NCI-H1436 treated with DMSO at 0.1 percent for 48 hours (cell line): Measurements from ENCODE around the gene TICAM2.
A peak's percentile ranks its signal among the peaks of the same experiment; 100 is the strongest.

Experiments
- DNase-seq: peaks from one replicate; lab custom pipeline; 2025; lab: John Stamatoyannopoulos, UW

The TICAM2 gene

DNA sequence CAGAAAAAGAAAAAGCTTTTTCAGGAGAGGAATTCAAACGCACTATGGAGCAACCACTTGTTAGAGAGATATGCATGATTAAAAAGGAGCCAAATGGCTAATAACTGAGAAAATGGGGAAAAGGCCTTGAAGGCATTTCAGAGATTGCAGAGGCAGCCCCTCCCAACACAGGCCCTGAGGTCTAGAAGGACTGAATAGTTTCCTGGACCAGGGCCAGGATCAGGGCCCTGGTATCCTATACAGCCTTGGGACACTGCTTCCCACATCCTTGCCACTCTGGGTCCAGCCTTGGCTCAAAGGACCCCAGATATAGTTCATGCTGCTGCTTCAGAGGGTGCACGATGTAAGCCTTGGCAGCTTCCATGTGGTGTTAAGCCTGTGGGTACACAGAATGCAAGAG is 37.0 kb downstream of the TICAM2 start:
- no peak for DNase-seq

DNA sequence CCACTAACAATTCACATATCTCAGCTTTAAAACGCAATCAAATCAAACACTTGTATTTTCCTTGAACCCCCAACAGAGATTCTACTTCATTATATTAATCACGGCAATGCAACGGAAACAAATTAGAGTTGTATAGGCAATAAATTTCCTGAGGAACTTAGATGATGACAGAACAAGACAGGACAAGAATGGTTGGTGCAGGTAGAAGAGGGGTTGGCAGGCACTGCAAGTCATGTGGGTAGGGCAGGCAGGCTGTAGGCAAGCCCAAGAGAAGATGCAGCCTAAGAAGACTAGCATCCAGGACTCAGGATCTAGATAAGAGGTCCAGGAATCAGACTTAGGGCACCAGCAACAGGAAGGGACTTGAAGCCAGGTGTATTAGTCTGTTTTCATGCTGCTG is 41.1 kb downstream of the TICAM2 start:
- DNase-seq = no peak

DNA sequence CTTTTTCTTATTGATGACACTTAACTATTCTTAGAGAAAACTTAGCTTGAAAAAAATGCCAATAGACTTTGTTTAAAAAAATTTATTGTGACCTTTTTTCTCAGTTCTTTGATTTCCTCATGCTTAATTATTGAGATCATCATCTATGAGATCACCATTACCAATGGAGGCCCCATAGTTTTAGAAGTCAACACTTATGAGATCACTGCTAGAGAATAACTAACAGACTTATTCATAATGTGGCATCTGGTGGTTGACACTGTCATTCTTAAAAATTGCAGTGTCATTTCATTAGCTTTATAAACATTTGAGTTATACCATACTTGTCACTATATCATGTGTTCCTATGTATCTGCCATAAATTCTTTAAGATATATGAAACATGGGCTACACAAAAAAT is 42.8 kb downstream of the TICAM2 start:
- DNase-seq = no peak

DNA sequence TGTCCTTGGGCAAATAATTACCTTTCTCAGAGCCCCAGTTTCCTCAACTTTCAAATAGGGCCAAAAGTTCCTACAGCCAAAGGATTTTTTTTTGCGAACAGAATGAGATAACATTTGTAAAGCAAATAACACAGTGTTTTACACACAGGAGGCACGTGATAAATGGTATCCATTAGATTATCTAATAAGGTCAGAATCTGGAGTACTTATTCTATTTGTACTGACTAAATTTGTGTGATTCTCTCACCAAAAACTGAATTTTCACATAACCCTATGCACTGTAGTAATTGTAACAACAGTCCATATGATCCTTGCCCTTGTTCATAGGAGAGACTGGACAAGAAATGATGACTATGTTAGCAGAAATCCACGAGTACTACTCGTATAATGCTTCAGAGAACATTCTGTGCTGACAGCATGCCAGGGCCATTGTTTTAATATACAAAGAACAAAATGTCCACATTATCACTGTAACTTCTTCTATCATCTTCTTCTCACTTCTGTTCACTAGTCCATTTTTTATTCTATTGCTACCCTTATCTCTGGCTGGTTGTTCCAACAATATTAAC is 43.8 kb downstream of the TICAM2 start:
- DNase-seq = no peak

DNA sequence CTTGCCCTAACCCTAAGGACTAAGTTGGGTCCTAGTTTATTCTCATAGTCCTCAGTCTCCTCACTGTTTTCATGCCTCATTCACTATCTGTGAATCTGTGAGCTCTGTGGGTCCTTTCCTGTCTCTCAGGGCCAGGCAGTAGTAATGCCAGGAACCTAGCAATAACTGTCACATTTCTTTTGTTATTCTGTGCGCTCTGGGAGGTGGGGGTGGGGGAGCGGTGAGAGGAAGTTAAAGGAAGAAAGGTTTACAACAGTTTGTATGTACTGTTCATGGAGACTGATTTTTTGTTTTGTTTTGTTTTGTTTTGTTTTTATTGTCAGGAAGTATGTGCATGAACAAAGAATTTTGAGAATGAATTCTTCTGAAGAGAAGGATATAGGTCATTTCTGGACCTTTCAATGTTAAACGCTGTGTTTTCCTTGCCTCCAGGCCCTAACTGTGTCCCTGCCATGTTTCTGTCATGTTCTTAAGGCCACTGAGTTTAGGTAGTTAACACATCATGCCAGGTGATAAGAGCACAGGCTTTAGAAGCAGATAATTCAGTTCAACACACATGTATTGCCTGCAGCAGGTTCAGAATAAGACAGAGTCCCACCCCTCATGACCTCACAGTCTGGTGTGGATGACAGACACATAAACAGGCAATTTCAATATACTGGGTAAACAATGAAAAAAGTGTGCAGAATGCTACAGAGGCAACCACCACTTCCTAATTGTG is 44.5 kb downstream of the TICAM2 start:
- no peak for DNase-seq

DNA sequence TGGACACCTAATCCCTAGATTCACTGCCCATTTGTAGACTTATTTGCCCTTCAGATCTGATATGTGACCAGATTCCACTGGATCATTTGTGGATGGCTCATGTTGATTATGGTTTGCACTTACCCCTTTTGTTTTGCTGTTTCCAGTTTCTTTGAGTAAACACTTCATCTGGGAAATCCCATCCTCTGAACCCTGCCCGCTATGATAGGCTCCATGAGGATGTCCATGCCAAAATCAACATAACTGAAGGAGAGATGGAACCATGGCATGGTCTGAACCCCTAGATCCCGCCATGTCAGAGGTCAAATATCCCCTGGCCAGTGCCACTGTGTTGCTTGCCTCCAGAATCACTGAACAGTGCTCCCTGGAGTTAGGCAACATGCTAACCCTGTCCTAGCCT is 46.0 kb downstream of the TICAM2 start:
- DNase-seq = no peak

DNA sequence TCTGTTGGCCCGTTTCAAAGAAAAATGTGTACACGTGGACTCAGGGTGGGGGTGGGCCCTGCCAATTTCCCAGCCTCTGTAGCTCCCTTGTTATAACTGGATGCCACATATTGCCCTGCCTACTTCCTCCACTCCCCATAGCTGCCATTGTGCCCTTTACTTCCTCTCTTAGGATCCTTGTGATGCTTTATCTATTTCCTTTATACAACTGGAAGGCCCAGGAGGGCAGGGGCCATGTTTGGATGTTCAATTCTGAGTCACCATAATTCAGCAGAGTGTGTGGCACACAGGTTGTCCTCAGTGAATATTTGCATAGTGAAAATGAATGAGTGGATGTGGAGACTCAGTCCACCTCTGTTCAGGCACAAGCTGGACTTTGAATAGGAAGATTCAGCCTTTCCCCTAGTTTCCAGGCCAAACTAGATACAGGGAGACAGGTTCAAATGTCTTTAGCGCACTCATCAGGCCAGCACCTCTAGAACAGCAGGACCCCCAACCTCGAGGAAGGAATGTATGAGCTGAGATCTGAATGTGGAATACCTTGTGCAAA is 47.1 kb downstream of the TICAM2 start:
- no peak for DNase-seq

DNA sequence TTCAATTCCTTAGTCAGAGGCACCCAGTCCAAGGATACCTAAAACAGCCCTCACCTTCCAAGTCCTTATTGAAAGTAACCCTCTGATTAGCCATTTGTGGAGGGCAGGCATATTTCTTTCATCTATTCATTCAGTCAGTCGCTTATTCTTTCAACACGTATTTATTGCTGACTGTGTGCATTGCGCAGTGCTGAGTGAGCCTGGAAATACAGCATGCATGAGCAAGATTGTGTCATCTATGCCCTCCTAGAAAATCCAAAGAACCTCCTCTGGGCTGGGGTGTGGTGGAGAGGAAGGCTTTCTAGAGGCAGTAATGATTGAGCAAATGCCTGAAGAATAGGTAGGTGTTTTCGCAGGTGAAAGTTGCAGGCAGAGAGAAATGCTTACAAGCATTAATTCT is 49.2 kb downstream of the TICAM2 start:
- DNase-seq = no peak

DNA sequence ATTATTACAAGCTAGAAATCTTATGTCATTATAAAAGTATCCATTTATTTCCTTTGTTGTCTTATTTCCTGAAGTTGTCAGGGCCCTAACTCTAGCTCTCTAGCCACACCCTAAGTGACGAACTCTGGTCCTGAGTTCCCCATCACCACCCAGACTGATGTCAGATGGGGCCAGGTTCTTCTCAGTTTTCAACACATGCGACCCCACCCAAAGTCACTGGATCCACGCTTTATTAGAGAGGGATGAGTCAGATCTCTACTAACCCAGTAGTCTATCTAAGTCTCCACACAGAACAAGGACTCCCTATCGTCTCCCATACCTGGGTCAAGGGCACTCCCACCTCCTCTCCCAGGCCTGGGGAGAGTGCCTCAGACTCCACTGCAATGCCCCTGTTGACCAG is 50.9 kb downstream of the TICAM2 start:
- no peak for DNase-seq

DNA sequence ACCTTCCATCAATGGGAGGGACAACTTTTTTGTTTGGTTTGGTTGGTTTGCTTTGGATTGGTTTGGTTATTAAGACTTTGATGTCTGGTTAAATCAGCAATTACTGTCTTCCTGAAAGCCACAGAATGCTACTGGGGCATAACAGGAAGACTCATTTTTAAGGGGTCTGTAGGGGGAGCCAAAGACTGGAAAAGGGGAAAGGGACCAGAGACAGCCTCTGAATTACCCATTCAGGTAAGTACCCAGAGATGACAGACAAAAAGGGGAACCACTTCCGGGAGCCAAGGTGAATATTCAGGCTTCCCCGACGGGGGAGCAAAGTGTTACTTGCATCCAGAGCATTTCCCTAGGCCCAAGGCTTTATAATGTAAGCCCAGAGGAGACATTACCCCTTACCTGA is 53.1 kb downstream of the TICAM2 start:
- DNase-seq = no peak

DNA sequence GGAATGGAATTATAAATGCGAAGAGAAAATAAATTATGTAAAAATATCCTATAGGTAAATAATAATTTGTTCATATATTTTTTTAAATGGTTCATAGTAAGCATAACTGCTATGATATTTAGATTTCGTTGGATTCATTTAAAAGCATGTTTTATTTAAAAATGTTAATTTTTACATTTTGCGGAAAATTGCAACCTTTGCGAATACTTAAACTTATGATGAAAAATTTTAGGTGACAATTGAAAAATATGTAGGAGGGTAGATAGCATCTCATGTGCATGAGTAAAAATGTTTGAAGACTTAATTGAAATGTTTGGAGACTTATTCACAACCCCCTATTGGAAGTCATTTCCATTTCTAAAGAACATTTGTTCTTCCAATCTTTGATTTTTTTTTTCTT is 53.6 kb downstream of the TICAM2 start:
- no peak for DNase-seq

DNA sequence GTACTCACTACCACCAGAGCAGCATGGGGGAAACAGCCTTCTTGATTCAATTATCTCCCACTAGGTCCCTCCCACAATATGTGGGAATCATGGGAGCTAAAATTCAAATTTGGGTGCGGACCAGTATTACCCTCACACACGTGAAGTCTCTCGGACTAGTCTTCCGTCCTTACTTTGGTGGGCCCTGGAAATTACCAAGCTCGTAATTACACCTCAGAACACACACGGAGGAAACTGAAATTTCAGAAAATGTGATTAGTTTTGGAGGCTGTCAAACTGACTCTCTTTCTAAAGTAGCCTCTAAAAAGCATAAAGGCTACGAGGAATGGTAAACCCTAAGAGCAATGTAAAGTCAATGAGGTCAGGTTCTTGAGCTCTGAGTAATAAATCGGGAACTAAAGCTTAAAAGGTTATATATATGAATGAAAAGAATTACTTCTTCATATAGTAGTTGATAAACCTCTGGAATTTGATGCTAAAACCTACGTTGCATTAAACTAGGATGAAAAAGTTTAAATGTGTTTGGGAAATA is 56.9 kb downstream of the TICAM2 start:
- no peak for DNase-seq

DNA sequence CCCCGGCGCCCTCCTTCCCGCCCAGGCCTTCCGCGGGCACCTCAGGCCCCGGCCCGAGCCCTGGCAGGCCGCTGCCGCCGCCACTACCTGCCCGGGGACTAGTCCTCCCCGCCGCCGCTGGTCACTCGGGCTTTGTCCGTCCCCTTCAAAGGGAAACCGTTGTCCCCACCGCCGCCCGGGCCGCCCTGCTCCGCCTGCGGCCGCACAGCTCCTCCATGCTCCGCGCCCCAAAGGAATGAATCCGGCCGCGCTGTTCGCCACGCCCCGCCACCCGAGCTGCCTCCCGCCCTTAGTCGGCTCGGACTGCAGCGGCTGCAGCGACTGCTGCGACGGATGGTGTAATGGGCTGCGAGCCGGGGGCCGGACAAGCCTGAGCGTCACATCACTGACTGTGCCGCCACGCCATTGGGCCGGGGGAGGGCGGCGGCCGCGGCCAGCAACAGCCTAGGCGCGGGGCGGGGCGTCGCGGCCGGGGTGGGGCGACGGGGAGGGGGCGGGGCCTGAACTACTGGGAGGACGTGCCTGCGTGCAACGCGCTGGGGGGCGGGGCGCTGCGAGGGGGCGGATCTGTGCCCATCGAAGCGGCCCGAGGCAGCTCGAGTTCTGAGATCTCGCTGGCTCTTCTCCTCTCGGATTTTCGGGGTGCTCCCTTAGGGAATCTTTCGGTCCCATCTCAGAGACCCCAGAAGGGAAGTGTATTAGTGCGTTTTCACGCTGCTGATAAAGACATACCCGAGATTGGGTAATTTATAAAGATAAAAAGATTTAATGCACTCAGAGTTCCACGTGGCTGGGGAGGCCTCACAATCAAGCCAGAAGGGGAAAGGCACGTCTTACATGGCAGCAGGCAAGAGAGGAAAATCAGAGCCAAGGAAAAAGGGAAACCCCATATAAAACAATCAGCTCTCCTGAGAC is 57.6 kb downstream of the TICAM2 start, which contains the start of gene FEM1C:
Gene FEM1C, minus strand, starts transcription at position 340 of the 915 bp plus-strand sequence. CDS start 1,282 bp downstream, outside the sequence.
- peak; percentile 72 for DNase-seq

DNA sequence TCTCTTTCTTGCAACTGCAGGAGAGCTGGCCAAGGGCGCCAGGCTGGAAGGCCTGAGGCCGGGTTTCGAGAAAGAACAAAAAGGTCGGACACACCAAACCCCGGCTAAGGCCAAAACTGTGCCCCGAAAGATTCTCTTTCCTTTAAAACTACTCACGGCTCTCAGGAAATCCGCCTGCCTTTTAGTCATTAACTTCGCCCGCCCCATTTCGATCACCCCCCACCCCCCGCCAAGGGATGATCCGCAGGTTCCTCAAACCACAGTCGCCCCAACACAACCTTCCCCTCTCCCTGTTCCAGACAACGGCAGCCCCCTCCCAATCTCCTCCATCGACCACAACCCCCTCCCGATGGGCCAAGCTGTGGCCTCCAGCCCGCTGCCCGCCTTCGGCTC is 58.2 kb downstream of the TICAM2 start:
- no peak for DNase-seq

DNA sequence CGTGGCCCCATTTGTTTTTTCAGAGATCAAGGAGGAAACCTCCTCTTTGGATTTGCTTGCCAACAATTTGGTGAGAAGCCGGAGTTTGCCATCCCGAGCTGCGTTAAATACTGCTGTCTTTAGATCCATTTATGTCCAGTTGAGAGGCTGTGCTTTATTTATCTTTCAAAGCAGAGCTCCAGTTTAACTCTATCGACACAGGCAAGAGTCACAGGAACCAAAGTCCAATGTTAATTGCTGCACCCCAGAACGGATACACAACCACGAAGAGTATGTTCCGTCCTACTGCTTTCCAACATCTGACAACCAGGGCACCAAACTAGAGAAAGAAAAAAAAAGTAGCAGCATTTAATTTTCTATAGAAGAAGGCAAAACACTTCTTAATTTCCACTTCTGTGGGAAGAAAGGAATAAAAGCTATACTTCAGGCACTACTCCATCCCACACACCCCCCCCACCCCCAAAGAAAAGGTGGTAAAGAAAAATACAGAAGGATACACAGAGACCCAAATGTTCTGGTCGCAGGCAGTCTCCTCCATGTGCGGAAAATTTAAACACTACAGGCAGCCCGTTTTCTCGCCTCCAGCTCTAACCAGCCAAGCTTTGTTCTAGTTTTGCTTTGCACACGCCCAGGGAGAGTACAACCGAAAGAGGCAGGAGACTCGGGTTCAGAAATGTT is 58.8 kb downstream of the TICAM2 start:
- no peak for DNase-seq

DNA sequence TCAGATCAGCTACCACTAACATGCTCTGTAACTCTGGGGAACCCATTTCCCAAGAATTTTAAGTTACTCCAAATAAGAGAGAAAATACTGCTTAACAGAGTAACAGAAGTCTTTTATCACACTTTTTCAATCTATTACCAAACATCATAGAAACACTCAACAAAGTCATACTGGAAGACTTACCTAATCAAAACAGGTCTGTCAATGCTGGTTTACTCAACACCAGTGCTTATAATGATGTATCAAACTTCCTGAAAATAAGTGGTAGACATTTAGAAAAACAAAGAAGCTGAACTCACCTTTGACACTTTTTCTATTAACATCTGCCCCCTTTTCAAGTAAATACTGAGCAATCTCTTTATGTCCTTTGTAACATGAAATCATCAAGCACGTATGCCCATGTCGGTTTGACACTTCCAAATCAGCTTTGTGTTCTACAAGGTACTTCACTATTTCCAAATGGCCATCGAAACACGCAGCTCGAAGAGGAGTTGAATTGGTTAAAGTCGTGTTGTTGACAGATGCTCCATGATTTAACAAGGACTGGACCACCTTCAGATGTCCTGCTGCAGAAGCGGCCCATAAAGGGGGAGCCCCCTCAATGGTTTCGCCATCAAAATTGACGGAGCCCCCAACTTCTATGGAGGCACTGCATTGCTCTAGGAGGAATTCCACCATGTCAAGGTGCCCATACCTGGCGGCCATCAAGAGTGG is 59.5 kb downstream of the TICAM2 start:
- DNase-seq = no peak

DNA sequence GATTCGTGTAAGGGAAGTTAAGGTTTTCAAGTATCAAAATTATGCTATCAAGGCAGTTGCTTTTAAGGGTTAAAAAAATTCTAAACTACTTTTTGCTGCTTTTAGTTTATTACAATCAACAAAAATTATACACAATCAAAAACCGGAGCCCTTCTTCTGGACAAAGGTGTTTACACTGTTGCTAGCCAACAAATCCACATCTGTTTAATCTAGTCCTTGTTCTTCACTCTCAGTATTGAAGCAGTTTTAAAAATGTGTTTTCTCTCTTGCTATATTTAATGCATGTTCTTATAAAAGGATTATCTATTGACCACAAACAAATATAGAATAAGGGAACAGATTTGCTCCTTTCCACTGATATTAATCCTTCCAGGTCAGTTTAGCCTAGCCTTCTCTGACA is 60.2 kb downstream of the TICAM2 start:
- DNase-seq = no peak

DNA sequence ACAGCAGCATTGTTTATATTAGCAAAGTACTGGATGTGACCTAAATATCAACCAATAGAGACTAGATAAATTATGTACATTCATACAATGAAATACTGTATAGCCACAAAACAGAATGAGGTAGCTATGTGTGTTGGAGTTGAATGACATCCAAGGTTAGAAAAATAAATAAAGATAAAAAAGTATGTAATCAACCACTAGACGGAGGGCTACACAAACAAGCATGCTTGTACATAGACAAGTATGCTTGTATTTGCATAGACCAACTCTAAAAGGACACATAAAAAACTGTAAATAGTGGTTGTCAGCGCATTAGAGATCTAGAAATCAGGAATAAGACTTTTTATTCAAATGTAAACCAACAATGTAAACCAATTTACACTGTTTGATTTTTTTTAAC is 60.7 kb downstream of the TICAM2 start:
- no peak for DNase-seq

DNA sequence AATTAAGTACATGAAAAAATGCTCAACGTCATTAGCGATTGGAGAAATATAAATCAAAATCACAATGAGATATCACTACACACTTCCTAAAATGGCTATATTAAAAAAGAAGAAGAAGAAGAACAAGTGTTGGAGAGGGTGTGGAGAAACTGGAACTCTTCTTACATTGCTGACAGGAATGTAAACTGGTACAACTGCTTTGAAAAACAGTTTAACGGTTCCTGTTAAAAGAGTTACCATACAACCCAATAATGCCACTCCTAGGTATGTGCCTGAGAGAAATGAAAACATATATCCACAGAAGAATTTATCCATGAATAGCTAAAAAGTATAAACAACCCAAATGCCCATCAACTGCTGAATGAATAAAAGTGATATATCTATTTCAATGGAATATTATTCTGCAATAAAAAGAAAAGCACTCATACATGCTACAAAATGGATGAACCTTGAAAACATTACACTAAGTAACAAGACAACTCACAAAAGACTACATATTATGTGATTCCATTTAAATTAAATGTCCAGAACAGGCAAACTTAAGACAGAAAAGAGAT is 66.7 kb downstream of the TICAM2 start:
- no peak for DNase-seq

DNA sequence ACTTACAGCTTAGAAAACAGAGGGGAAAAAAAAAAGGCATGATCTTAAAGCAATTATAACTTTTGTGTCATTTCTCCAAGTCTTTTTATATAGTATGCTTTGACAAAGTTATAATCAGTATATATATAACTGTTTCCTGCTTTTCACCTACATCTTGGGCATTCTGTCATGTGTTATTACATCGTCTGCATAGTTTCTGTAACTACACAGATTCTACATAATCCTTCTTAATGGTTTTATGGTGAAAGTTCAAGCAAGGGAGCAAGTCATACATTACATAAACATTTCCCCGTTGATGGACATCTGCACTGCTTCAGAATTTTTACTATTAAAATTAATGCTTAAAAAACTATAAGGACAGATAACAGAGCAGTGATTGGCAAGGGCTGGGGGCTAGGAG is 69.8 kb downstream of the TICAM2 start:
- DNase-seq = no peak
